Activated T-cell treated with anti-CD3 and anti-CD28 coated beads, Interleukin-2, amount 50 U/mL, for 72 hours (primary cell): ENCODE results near the gene TAS2R31. TPM values are rescaled to one million over a fixed set of nuclear protein-coding genes. Genes with fewer than 3 reads are reported as not detected.
"Not testable (repeated sequence)": the region's sequence is repeated elsewhere in the genome, so short reads cannot be mapped to it uniquely, and the experiment has no call there.

Experiments used
- ATAC-seq, 2 donors: fragments of 150-1000 bp; cut with Tn5 transposase; replicated peaks in 1 of 2; 2 replicates each; pipeline ENCODE4 v1.10.0; 2021; ENCODE audit warnings: moderate library complexity in 2 of 2, mild to moderate bottlenecking in 1 of 2
- DNase-seq, 2 donors: peaks; one replicate each; pipeline ENCODE4 v3.0.0; 2021 to 2022; ENCODE audit warnings: mixed read lengths in 1 of 2
- H3K27ac Mint-ChIP-seq: one replicate; pipeline ENCODE4 v1.8.0; 2022; ENCODE audit warnings: mild to moderate bottlenecking, moderate library complexity, mixed read lengths
- H3K27me3 Mint-ChIP-seq: one replicate; pipeline ENCODE4 v1.8.0; 2022; ENCODE audit warnings: low read depth, mixed read lengths
- H3K36me3 Mint-ChIP-seq, 2 donors: one replicate each; pipeline ENCODE4 v1.8.0; 2022; ENCODE audit warnings: mixed read lengths in 2 of 2, mild to moderate bottlenecking in 1 of 2; ENCODE audit not compliant: insufficient read depth in 2 of 2
- H3K4me1 Mint-ChIP-seq: one replicate; pipeline ENCODE4 v1.8.0; 2022; ENCODE audit warnings: low read depth, mixed read lengths
- H3K4me3 Mint-ChIP-seq, 2 donors: one replicate each; pipeline ENCODE4 v1.8.0; 2022; ENCODE audit warnings: mild to moderate bottlenecking in 2 of 2, mixed read lengths in 2 of 2, moderate library complexity in 2 of 2
- H3K9me3 Mint-ChIP-seq, 2 donors: one replicate each; pipeline ENCODE4 v1.8.0; 2022; ENCODE audit warnings: mixed read lengths in 2 of 2
- total RNA-seq, 2 donors: library from RNA; stranded (reverse); gene quantifications; one replicate each; pipeline ENCODE4 v1.2.3, GENCODE V29; 2022

Gene TAS2R31, protein sequence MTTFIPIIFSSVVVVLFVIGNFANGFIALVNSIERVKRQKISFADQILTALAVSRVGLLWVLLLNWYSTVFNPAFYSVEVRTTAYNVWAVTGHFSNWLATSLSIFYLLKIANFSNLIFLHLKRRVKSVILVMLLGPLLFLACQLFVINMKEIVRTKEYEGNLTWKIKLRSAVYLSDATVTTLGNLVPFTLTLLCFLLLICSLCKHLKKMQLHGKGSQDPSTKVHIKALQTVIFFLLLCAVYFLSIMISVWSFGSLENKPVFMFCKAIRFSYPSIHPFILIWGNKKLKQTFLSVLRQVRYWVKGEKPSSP
- 1 to 10 TPM; 1.9 to 2.9 TPM for total RNA-seq

DNA sequence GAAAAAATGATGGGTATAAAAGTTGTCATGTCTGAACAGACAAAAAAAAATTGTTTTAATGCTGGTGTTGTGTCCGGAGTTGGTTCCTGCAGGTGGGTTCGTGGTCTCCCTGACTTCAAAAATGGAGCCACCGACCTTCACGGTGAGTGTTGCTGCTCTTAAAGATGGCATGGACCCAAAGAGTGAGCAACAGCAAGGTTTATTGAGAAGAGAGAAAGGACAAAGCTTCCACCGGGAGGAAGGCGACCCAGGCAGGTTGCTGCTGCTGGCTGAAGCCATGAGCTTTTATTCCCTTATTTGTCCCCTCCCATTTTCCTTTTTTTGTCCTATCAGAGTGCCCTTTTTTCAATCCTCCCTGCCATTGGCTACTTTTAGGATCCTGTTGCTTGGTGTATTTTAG lies at the start of gene TAS2R31:
Gene TAS2R31 (minus strand): TSS at position 101 of the 400 bp plus-strand sequence. CDS start 72 bp downstream, at position 29.
- no peak within 1 kb of the TSS for H3K27ac Mint-ChIP-seq
- peaks cover 5 to 10% of the 10 kb centered on the region in 2 donors for H3K36me3 Mint-ChIP-seq
- no peaks in the 10 kb centered on the region for H3K27me3 Mint-ChIP-seq
- H3K4me1 Mint-ChIP-seq = no peaks in the 10 kb centered on the region
- no peak for DNase-seq
- peaks cover 0 to 3% of the 10 kb centered on the region in 2 donors for H3K9me3 Mint-ChIP-seq
- no peak within 1 kb of the TSS for H3K4me3 Mint-ChIP-seq
- no peak for ATAC-seq

DNA sequence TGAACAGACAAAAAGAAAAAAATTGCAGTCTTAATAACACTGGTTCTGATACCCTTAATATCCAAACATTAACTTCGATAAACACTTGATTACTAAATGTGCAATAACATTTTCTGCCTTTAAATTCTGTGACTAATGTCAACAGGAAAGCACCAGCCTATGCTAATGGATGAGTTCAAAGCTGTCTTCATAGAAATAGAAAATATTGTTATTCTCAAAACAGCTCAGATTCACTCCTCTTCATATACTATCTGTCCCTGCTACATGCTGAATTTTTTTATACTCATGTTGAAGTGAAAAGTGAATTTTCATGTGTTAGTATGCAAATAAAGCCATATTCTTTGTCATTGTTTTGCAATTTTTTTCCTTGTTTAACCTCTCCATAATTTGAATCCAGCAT lies 47.0 kb upstream of the TAS2R31 start:
- Mint-ChIP-seq H3K4me3 (no peak overlapping the region), H3K9me3 (peaks cover 3 to 6% of the 10 kb centered on the region in 2 donors), H3K4me1 (no peaks in the 10 kb centered on the region), H3K27ac (no peak overlapping the region), H3K36me3 (peaks cover 8% of the 10 kb centered on the region in 2 donors), H3K27me3 (no peaks in the 10 kb centered on the region)
- DNase-seq (no peak), ATAC-seq (no peak)

DNA sequence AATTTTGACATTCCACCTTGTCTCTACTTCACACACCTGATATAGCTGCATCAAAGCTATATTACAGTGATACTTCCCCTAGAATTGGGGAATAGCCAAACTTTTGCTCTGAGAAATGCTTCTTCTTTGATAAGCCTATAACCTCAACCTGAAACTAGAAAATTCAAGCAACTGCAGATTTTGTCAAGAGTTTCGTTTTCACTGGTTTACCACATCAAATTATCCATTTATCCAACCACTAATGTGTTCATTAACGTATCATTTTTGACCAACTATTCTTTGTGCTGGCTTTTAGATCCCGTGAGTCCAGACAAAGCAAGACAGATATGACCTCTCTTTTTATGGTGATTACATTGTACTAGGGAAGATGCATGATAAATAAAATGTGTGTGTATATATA lies 44.4 kb upstream of the TAS2R31 start:
- H3K9me3 Mint-ChIP-seq = peaks cover 0 to under 1% of the 10 kb centered on the region in 2 donors
- no peaks in the 10 kb centered on the region for H3K27me3 Mint-ChIP-seq
- peaks cover under 1 to 3% of the 10 kb centered on the region in 2 donors for H3K36me3 Mint-ChIP-seq
- H3K4me1 Mint-ChIP-seq = no peaks in the 10 kb centered on the region
- no peak overlapping the region for H3K4me3 Mint-ChIP-seq
- DNase-seq (no peak), ATAC-seq (no peak)
- H3K27ac Mint-ChIP-seq = no peak overlapping the region

DNA sequence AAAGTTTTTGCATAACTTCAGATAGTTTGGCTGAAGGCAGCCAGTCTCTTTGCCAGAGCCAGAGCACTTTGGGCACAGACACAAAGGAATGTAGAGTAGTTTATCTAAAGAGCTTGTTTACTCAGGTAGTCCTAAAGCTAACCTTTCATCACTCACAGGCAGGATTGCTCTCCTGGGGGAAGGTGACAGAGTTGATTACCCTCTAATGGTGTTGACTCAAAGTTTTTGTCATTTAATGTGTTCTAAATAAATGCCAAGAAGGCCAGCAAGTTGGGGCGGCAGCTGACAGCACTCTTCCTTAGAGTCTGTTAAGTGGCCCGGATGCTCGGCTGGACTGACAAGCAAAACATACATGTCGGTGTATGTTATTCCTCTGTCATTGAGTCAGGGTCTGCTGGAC lies 40.2 kb upstream of the TAS2R31 start:
- no peak overlapping the region for H3K27ac Mint-ChIP-seq

DNA sequence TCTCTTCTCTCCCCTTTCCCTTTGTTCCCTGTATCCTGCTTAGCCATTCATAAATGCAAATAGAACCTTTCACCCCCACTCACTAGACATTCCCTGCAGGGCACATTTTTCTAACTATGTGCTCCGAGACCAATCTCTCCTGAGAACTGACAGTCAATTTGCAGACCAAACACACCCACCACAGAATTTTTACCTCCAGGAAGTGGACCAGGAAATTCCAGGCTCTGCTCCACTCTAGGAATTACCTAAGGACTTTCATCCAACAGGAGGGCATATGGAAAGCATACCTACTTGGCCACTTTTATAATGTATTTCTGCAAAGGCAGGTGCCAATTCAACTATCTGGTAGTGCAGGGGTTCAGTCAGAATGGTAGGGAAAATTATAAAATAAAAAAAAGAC lies 39.8 kb upstream of the TAS2R31 start:
- ATAC-seq = no peak
- H3K4me1 Mint-ChIP-seq = no peaks in the 10 kb centered on the region

More for the DNA sequence above, 40.2 kb upstream of the TAS2R31 start:
- DNase-seq = no peak
- H3K27me3 Mint-ChIP-seq = no peaks in the 10 kb centered on the region
- peaks cover 0 to 1% of the 10 kb centered on the region in 2 donors for H3K9me3 Mint-ChIP-seq
- H3K4me3 Mint-ChIP-seq = no peak overlapping the region
- H3K36me3 Mint-ChIP-seq = peaks cover 1 to 5% of the 10 kb centered on the region in 2 donors
- ATAC-seq = no peak
- H3K4me1 Mint-ChIP-seq = no peaks in the 10 kb centered on the region

DNA sequence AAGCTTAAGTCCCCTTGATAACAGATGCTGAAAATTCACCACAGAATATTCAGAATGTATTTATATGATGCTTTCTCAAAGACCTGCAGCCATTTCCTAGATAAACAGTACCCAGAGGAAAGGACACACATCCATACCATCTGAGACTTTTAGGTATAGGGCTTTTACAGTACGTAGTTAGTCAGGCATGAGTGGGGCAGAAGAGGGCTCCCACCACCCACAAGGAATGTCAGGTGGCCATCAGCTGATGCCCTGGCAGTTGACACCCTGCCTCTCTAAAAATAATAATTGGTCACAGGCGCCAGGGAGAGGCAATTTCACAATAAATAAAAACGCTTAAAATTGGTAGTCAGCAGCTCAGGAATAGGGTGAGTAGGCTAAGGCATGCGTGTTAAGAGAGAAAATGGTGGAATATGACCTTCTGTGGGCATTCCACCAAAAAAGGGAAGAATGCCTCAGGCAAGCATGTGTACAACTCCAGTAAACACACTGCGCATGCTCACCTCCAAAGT lies 38.7 kb upstream of the TAS2R31 start:
- peaks cover 0 to 2% of the 10 kb centered on the region in 2 donors for H3K9me3 Mint-ChIP-seq
- no peaks in the 10 kb centered on the region for H3K4me1 Mint-ChIP-seq
- DNase-seq (no peak), ATAC-seq (no peak)
- no peak overlapping the region for H3K4me3 Mint-ChIP-seq
- no peaks in the 10 kb centered on the region for H3K27me3 Mint-ChIP-seq
- peaks cover 3 to 8% of the 10 kb centered on the region in 2 donors for H3K36me3 Mint-ChIP-seq
- H3K27ac Mint-ChIP-seq = no peak overlapping the region

More for the DNA sequence above, 39.8 kb upstream of the TAS2R31 start:
- Mint-ChIP-seq H3K36me3 (peaks cover 2 to 5% of the 10 kb centered on the region in 2 donors), H3K9me3 (peaks cover 0 to 1% of the 10 kb centered on the region in 2 donors), H3K27ac (no peak overlapping the region), H3K27me3 (no peaks in the 10 kb centered on the region), H3K4me3 (no peak overlapping the region)
- DNase-seq = no peak

DNA sequence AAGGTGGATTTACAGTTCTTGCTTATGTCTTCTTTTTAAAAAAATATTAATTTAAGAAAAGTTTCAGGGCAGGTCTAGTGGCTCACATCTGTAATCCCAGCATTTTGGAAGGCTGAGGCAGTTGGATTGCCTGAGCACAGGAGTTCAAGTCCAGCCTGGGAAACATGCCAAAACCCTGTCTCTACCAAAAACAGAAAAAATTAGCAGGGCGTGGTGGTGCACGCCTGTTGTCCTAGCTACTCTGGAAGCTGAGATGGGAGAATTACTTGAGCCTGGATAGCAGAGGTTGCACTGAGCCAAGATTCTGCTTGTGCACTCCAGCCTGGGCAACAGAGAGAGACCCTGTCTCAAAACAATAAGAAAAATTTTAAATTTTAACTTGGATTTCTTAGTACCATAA lies 36.3 kb upstream of the TAS2R31 start:
- peaks cover 3 to 7% of the 10 kb centered on the region in 2 donors for H3K36me3 Mint-ChIP-seq
- ATAC-seq (no peak), DNase-seq (no peak)

DNA sequence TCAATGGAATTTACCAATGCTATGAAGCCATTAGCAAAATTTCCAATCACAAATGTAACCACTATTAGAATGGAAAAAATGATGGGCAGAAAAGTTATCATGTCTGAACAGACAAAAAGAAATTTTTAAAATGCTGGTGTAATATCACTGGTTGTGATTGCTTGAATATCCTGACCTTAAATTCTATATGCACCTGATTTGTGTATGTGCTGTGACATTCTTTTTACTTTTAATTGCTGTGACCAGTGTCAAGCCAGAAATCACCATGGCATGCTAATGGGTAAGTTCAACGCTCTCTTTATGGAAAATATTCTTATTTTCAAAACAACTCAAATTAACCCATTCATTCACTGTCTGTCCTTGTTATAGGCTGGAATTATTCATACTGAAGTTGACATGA lies 31.0 kb upstream of the TAS2R31 start, which contains the start of gene TAS2R46:
Gene TAS2R46 (minus strand): TSS at position 101 of the 400 bp plus-strand sequence. CDS start 0 bp downstream, at position 101.
- not testable (repeated sequence) for H3K36me3 Mint-ChIP-seq, H3K4me3 Mint-ChIP-seq, H3K27me3 Mint-ChIP-seq, DNase-seq, H3K4me1 Mint-ChIP-seq, ATAC-seq, H3K9me3 Mint-ChIP-seq, H3K27ac Mint-ChIP-seq

More for the DNA sequence above, 36.3 kb upstream of the TAS2R31 start:
- Mint-ChIP-seq H3K4me1 (no peaks in the 10 kb centered on the region), H3K27ac (no peak overlapping the region), H3K27me3 (no peaks in the 10 kb centered on the region), H3K9me3 (peaks cover 0 to 2% of the 10 kb centered on the region in 2 donors), H3K4me3 (no peak overlapping the region)

DNA sequence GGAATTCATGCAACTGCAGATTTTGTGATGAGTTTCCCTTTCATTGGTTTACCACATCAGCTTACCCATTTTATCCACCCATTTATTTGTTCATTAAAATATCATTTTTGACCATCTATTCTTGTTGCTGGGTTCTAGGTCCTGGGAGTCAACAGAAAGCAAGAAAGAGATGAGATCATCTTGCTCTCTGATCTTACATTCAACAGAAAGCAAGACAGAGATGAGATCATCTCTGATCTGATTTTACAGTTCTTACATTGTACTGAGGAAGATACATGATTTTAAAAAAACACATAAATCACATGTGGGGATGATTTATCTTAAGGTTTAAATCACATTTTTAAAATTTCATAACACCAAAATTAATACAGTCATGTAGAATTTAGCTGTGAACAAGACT lies 28.6 kb upstream of the TAS2R31 start:
- H3K4me1 Mint-ChIP-seq = peaks cover 5% of the 10 kb centered on the region
- DNase-seq = no peak
- peaks cover 3% of the 10 kb centered on the region in 2 donors for H3K36me3 Mint-ChIP-seq
- H3K4me3 Mint-ChIP-seq = no peak overlapping the region
- H3K9me3 Mint-ChIP-seq = peaks cover 0 to 1% of the 10 kb centered on the region in 2 donors
- no peaks in the 10 kb centered on the region for H3K27me3 Mint-ChIP-seq
- ATAC-seq = peak in 1 of 2 donors; percentile 39
- H3K27ac Mint-ChIP-seq = no peak overlapping the region

DNA sequence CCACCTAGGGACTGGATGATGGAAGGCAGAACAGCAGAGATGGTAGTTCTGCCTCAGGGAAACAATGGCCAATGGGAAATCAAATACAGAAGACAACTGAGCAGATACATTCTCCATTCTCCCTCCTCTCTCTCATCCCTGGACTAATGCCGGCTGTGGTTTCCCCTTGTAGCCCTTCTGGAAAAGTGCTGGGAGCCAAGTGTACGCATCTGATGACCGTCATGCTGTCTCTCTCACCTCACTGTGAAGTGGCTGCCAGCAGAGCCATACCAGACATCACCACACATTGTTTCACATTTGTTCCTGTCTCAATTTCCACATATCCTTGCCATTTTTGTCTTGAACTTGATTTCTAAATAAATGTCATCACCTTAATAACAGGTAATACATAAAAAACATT lies 27.8 kb upstream of the TAS2R31 start:
- DNase-seq (no peak), ATAC-seq (no peak)
- no peaks in the 10 kb centered on the region for H3K27me3 Mint-ChIP-seq
- no peak overlapping the region for H3K27ac Mint-ChIP-seq
- no peak overlapping the region for H3K4me3 Mint-ChIP-seq
- peaks cover 3% of the 10 kb centered on the region in 2 donors for H3K36me3 Mint-ChIP-seq
- H3K4me1 Mint-ChIP-seq = peaks cover 5% of the 10 kb centered on the region
- H3K9me3 Mint-ChIP-seq = peaks cover 0 to 1% of the 10 kb centered on the region in 2 donors

DNA sequence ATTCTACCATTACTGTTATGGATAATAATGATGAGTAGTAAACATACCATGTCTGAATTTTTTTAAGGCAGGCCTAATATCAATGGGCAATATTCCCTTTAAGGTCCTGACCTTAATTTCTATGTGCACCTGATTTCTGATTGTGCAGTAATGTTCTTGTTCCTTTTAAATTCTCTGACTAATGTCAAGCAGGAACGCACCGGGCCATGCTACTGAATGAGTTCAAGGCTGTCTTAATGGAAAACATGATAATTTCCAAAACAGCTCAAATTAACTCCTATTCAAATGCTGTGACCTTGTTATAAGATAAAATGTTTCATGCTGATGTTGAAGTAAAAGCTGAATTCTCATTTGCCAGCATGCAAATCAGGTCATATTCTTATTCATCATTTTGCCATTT lies 24.1 kb upstream of the TAS2R31 start:
- Mint-ChIP-seq H3K4me3 (no peak overlapping the region), H3K36me3 (peaks cover 7 to 13% of the 10 kb centered on the region in 2 donors), H3K4me1 (peaks cover 5% of the 10 kb centered on the region), H3K9me3 (peaks cover 7 to 9% of the 10 kb centered on the region in 2 donors), H3K27ac (no peak overlapping the region), H3K27me3 (no peaks in the 10 kb centered on the region)
- DNase-seq (no peak), ATAC-seq (no peak)

DNA sequence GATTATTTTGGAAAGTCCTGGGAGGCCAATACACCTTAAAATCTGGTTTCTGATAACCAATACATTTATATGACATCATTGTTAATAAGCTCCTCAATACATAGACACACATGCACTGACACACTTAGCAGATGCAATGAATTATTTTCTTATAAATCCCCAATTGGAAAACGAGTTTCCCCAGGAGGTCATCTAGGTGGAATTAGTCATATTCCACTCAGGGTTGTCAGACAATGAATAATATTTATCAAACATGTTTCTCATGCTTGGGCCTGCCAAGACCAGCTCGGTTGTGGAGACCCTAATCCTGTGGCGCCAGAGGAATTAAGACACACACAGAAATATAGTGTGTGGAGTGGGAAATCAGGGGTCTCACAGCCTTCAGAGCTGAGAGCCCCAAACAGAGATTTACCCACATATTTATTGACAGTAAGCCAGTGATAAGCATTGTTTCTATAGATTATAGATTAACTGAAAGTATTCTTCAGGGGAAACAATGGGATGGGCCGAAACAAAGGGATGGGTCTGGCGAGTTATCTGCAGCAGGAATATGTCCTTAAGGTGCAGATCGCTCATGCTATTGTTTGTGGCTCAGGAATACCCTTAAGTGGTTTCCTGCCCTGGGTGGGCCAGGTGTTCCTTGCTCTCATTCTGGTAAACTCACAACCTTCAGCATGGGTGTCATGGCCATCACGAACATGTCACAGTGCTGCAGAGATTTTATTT lies 18.8 kb upstream of the TAS2R31 start:
- not testable (repeated sequence) for H3K27ac Mint-ChIP-seq, H3K27me3 Mint-ChIP-seq, H3K4me1 Mint-ChIP-seq, DNase-seq, H3K4me3 Mint-ChIP-seq, H3K9me3 Mint-ChIP-seq, ATAC-seq
- peaks cover 12 to 27% of the 10 kb centered on the region in 2 donors for H3K36me3 Mint-ChIP-seq

DNA sequence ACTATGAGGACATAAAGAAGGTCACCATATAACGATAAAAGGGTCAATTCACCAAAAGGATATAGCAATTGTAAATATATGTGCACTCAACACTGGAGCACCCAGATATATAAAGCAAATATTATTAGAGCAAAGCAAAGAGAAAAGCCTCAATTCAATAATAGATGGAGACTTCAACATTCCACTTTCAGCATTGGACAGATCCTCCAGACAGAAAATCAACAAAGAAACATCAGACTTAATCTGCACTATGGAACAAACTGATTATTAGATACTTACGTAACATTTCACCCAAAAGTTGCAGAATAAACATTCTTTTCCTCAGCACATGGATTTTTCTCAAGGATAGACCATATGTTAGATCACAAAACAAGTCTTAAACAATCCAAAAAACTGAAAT lies 10.2 kb upstream of the TAS2R31 start:
- not testable (repeated sequence) for H3K9me3 Mint-ChIP-seq, H3K4me3 Mint-ChIP-seq, ATAC-seq, DNase-seq, H3K27ac Mint-ChIP-seq, H3K27me3 Mint-ChIP-seq, H3K4me1 Mint-ChIP-seq
- H3K36me3 Mint-ChIP-seq = peaks cover 1 to 14% of the 10 kb centered on the region in 2 donors
